Activated CD8-positive, alpha-beta memory T cell treated with anti-CD3 and anti-CD28 coated beads for 36 hours (primary cell): ENCODE data around the gene FFAR3. TPM values are rescaled to one million over a fixed set of nuclear protein-coding genes. Genes with fewer than 3 reads are reported as not detected.

Experiments
- CTCF ChIA-PET: fragments of 350-600 bp; sonication (Branson Sonifier 250); formaldehyde crosslinking; loops from one replicate; lab custom pipeline; 2021; ENCODE audit warnings: antibody characterized with exemption; lab: Charles Lee
- POLR2A ChIA-PET: fragments of 350-600 bp; sonication (Branson Sonifier 250); formaldehyde crosslinking; loops from one replicate; lab custom pipeline; 2021; ENCODE audit warnings: antibody characterized with exemption; lab: Charles Lee
- total RNA-seq, 2 experiments: library from RNA; stranded (reverse); gene quantifications; one replicate each; pipeline ENCODE4 v1.2.3, GENCODE V29; 2021

Gene FFAR3, protein sequence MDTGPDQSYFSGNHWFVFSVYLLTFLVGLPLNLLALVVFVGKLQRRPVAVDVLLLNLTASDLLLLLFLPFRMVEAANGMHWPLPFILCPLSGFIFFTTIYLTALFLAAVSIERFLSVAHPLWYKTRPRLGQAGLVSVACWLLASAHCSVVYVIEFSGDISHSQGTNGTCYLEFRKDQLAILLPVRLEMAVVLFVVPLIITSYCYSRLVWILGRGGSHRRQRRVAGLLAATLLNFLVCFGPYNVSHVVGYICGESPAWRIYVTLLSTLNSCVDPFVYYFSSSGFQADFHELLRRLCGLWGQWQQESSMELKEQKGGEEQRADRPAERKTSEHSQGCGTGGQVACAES
- total RNA-seq: under 1 TPM; 0.38 to 0.42 TPM

GRCh38 chr19:35357867-35358573 lies at the start of gene FFAR3:
TSS of gene FFAR3 (plus strand) at chr19:35358460. CDS start at chr19:35358891, 431 bp downstream.
- CTCF ChIA-PET: no interaction called here
- POLR2A ChIA-PET: no interaction called here

DNA sequence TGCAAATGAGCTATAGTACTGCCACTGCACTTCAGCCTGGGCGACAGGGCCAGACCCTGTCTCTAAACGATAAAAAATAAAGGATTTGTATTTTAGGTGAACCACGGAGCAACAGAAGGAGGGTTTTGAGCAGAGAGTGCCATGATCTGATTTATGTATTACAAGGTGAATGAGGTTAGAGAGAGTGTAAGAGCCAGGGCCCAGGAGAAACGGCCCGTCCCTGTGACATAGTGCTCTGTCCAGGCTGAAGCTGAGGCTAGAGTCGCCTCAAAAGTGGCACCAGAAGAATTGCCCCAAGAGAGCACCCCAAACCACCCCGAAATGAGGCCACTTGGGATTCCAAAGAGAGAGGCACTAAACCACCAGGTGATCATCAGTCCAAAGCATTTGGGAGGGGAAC lies 49.4 kb upstream of the FFAR3 start:
- CTCF ChIA-PET: interaction anchor here (0.6 kb wide), 1 partner anchor 604 kb away, joined by 3 read pairs; no protein-coding TSS in a partner anchor
- POLR2A ChIA-PET: no interaction called here

DNA sequence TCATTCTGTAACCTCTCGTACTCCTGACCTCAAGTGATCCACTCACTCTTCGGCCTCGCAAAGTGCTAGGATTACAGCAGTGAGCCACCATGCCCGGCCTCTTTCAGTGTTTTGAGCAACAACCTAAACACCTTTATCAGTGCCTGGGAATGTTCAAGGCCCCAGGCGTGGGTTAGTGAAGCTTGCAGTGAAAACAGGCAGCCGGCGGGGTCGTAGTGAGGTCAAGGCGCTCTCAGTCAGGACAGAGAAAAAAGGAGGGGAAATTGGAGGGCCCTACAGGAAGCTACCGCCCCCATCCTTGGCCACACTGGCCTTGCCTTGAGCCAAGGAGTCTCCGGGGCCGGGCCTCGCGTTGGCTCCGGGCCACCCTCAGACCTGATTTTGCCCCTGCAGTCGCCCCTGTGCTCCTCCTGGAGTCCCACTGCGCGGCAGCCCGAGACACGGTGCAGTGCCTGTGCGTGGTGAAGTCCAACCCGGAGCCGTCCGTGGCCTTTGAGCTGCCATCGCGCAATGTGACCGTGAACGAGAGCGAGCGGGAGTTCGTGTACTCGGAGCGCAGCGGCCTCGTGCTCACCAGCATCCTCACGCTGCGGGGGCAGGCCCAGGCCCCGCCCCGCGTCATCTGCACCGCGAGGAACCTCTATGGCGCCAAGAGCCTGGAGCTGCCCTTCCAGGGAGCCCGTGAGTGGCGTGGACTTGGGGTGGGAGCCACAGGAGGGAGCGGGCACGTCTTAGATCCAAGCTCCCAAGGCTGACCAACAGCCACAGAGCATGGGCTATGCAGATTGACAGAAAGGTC lies 48.6 kb upstream of the FFAR3 start:
- POLR2A ChIA-PET: no interaction called here
- CTCF ChIA-PET: no interaction called here

DNA sequence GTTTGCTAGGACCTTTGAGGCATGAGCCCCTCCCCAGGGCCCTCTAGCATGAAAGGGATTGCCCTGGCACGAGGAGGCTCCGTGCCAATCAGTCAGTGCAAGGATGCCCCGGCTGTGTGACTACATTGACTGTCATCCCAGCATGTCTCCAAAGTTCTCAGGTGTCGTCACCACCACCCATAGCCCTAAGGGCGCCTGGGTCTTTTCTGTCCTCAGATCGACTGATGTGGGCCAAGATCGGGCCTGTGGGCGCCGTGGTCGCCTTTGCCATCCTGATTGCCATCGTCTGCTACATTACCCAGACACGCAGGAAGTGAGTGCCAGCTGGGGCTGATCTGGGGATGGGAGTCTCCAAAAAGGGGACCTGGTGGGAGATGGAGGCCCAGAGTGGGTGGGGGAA lies 47.9 kb upstream of the FFAR3 start:
- ChIA-PET CTCF (no interaction called here), POLR2A (no interaction called here)

DNA sequence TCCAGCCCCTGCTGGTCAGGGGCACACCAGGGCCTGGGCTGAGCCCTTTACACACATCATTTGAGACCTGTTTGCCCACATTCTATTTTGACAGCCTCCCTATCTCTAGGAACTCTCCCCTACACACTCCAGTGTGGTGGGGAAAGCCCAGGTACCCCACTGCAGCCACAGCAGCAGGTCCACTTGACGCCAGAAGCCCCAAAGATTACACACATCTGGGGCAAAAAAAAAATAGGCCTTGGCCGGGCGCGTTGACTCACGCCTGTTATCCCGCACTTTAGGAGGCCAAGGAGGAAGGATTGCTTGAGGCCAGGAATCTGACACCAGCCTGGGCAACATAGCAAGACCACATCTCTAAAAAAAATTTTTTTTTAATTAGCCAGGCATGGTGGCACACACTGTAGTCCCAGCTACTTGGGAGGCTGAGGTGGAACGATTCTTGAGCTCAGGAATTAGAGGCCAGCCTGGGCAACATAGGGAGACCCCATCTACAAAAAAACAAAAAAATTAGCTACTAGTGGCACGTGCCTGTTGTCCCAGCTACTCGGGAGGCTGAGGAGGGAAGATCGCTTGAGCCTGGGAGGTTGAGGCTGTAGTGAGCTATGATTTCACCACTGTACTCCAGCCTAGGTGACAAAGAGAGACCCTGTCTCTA lies 47.3 kb upstream of the FFAR3 start:
- ChIA-PET CTCF (no interaction called here), POLR2A (no interaction called here)

GRCh38 chr19:35311901-35312665 lies 46.2 kb upstream of the FFAR3 start:
- POLR2A ChIA-PET: interaction anchor here (0.6 kb wide), 1 partner anchor 45 kb away, joined by 5 read pairs; no protein-coding TSS in a partner anchor
- CTCF ChIA-PET: no interaction called here

DNA sequence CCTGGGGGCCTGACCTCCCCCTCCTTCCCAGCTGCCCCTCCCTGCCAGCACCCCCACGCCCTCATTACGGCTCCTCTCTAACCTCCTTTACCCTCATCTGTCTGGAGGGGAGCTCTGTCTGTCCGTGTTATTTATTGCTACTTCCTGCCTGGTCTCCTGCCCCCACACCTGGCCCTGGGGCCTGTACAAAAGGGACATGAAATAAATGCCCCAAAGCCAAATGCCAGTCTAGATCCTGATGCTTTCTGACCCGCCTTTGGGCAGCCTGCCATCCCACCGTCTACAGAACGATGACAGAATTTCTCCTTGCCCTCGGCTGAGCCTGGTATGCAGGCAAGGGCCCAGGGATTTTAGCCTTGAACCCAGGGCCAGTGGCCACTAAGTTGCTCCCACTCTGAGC lies 44.7 kb upstream of the FFAR3 start:
- ChIA-PET POLR2A (interaction anchor here (0.6 kb wide), 1 partner anchor 247 kb away, joined by 5 read pairs; no protein-coding TSS in a partner anchor), CTCF (no interaction called here)

GRCh38 chr19:35314031-35314430 lies 44.2 kb upstream of the FFAR3 start:
- ChIA-PET CTCF (no interaction called here), POLR2A (interaction anchor here (0.6 kb wide), 1 partner anchor 247 kb away, joined by 5 read pairs; no protein-coding TSS in a partner anchor)

DNA sequence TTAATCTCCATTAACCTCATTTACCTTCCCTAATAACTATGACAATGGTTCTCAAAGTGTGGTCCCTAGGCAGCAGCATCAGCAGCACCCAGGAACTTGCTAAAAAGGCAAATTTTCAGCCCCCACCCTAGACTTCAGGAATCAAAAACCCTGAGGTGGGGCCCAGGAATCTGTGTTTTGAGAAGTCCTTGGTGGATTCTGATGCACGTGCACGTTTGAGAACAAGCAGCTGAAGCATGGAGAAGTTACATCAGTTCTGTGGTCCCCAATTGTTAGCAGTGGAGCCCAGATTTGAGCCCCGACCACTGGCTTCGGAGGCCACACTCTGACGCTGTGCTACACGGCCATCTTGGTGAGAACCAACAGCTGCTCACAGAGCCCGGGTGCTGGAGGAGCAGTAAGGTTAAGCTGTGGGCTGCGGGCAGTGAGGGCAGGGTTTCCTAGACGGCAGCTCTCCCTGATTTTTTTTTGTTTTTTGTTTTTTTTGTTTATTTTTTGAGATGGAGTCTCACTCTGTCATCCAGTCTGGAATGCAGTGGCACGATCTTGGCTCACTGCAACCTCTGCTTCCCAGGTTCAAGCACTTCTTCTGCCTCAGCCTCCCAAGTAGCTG lies 43.3 kb upstream of the FFAR3 start:
- POLR2A ChIA-PET: no interaction called here
- CTCF ChIA-PET: no interaction called here

GRCh38 chr19:35315883-35316282 lies 42.4 kb upstream of the FFAR3 start:
- CTCF ChIA-PET: interaction anchor here (1.3 kb wide), 1 partner anchor 180 kb away, joined by 4 read pairs; no protein-coding TSS in a partner anchor

GRCh38 chr19:35316560-35316959 lies 41.7 kb upstream of the FFAR3 start:
- ChIA-PET POLR2A (no interaction called here), CTCF (interaction anchor here (1.3 kb wide), 1 partner anchor 179 kb away, joined by 4 read pairs; no protein-coding TSS in a partner anchor)

More at GRCh38 chr19:35315883-35316282, 42.4 kb upstream of the FFAR3 start:
- POLR2A ChIA-PET: no interaction called here

- POLR2A ChIA-PET: no interaction called here
- CTCF ChIA-PET: no interaction called here
Measured at GRCh38 chr19:35317464-35318043, 40.7 kb upstream of the FFAR3 start.

DNA sequence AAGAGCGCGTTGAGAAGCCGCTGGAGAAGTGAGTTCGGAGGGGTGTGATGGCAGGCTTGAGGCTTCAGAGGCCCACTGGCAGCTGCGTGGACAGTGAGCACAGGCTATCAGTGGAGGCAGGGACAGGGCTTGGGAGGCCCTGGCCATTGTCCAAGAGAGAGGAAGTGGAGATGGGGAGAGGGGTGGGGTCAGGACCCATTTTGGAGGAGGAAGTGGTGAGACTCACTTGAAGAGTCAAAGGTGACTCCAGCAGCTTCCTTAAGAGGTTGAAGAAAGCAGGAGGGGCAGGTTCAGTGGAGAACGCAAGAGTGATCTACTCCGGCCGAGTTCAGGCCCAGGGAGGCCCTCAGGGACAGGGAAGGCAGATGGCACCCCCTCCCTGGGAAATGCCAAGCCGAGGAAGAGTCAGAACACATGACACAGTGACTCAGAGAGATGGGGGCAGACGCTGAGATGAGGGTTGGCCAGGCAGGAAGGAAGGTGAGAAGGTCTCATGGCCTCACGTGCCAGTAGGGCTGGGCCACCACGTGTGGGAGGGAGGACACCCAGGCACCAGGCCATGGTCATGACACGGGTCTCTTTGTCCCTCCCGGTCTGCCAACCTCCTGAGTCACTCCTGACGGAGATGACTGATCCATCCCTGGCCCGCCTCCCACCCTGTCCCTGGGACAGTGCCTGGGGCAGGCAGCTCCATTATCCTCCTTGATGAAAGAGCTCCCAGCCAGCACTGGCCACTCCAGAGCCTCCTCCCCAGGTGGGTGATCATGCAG lies 39.4 kb upstream of the FFAR3 start:
- POLR2A ChIA-PET: no interaction called here
- CTCF ChIA-PET: interaction anchor here (1.5 kb wide), 1 partner anchor 191 kb away, joined by 8 read pairs; no protein-coding TSS in a partner anchor

DNA sequence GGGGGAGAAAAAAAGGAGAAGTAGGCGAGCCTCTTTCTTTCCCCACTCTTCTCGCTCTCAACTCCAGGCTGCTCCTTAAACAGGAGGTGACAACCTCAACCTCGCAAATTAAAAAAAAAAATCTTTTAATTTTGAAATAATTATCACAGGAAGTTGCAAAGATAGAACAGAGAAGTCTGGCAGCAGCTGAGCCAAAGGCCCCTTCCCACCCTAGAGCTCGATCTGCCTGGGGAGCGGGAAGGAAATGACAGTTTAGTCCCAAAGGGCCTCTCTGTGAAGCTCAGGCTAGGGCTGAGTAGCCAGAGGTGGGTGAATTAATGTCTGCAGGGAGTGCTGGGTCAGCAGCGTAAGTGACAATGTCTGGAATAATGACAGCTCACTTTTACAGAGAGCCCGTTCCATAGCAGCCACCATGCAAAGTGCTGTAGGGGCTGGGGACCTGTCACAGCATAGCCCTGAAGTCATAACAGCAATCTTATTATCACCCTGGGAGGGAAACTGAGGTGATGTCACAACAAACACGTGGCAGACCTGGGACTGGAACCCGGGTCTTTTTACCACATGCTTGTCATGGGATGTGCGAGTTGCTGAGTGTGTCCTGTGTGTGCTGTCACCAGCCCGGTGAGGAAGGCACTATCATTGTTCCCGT lies 38.1 kb upstream of the FFAR3 start:
- POLR2A ChIA-PET: no interaction called here
- CTCF ChIA-PET: interaction anchor here (1.5 kb wide), 1 partner anchor 190 kb away, joined by 8 read pairs; no protein-coding TSS in a partner anchor

DNA sequence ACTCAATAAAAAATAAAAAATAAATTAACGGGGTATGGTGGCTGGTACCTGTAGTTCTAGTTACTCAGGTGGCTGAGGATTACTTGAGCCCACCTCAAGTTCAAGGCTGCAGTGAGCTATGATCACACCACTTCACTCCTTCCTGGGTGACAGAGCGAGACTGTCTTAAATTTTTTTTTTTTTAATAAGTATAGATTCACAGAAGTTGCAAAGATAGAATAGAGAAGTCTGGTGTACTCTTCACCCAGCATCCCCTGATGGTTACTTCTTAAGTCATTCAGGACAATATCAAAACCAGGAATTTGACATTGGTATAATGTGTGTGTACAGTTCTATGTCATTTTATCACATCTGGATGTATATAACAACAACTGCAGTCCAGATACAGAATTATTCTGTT lies 37.0 kb upstream of the FFAR3 start:
- ChIA-PET CTCF (no interaction called here), POLR2A (no interaction called here)

GRCh38 chr19:35322014-35322413 lies 36.2 kb upstream of the FFAR3 start:
- ChIA-PET CTCF (no interaction called here), POLR2A (no interaction called here)
